Trophoblast cell (in vitro differentiated cells and primary cell): ENCODE data around the gene GNAL.
A peak's percentile ranks its signal among the peaks of the same experiment; 100 is the strongest.

Experiments used
- DNase-seq, 2 donors: peaks; one replicate each; pipeline ENCODE4 v3.0.0-alpha.2; 2016
- H2AFZ ChIP-seq: 2 replicates; pipeline ENCODE4 v1.6.1; 2013; ENCODE audit warnings: low read length, moderate library complexity, mild to moderate bottlenecking; ENCODE audit not compliant: insufficient read depth, poor library complexity
- H2AK5ac ChIP-seq: 2 replicates; pipeline ENCODE4 v1.6.1; 2013; ENCODE audit warnings: mild to moderate bottlenecking, low read length
- H2BK120ac ChIP-seq: 2 replicates; pipeline ENCODE4 v1.6.1; 2013; ENCODE audit warnings: low read length, mild to moderate bottlenecking, moderate library complexity; ENCODE audit not compliant: insufficient read depth, poor library complexity
- H2BK12ac ChIP-seq: 2 replicates; pipeline ENCODE4 v1.6.1; 2013; ENCODE audit warnings: mild to moderate bottlenecking, low read length, moderate library complexity
- H2BK5ac ChIP-seq: 2 replicates; pipeline ENCODE4 v1.6.1; 2013; ENCODE audit warnings: low read length, low read depth, moderate library complexity, mild to moderate bottlenecking; ENCODE audit not compliant: poor library complexity
- H3K14ac ChIP-seq: 2 replicates; pipeline ENCODE4 v1.6.1; 2013; ENCODE audit warnings: mild to moderate bottlenecking, low read length
- H3K18ac ChIP-seq: 2 replicates; pipeline ENCODE4 v1.6.1; 2013; ENCODE audit warnings: mild to moderate bottlenecking, low read length
- H3K23ac ChIP-seq: 2 replicates; pipeline ENCODE4 v1.6.1; 2013; ENCODE audit warnings: low read length
- H3K27ac ChIP-seq: 2 replicates; pipeline ENCODE4 v1.5.1; 2013; ENCODE audit warnings: low read depth, mild to moderate bottlenecking, inconsistent platforms, low read length, moderate library complexity
- H3K27me3 ChIP-seq: 2 replicates; pipeline ENCODE4 v1.6.1; 2013; ENCODE audit warnings: inconsistent platforms, mild to moderate bottlenecking, low read length, moderate library complexity; ENCODE audit not compliant: insufficient read depth
- H3K36me3 ChIP-seq, 2 experiments: 1 replicate in 1 of 2; 2 replicates in 1 of 2; pipeline ENCODE4 v1.6.1; 2013; ENCODE audit warnings: low read length in 2 of 2, mild to moderate bottlenecking in 2 of 2, moderate library complexity in 1 of 2; ENCODE audit not compliant: insufficient read depth in 2 of 2, control insufficient read depth in 1 of 2
- H3K4ac ChIP-seq: 2 replicates; pipeline ENCODE4 v1.6.1; 2013; ENCODE audit warnings: low read depth, mild to moderate bottlenecking, low read length, moderate library complexity
- H3K4me1 ChIP-seq, 2 experiments: 1 replicate in 1 of 2; 2 replicates in 1 of 2; pipeline ENCODE4 v1.6.1; 2013; ENCODE audit warnings: low read length in 2 of 2, mild to moderate bottlenecking in 2 of 2, moderate library complexity in 1 of 2; ENCODE audit not compliant: insufficient read depth in 2 of 2, control insufficient read depth in 1 of 2
- H3K4me2 ChIP-seq: 2 replicates; pipeline ENCODE4 v1.6.1; 2013; ENCODE audit warnings: inconsistent platforms, mild to moderate bottlenecking, low read length, moderate library complexity
- H3K4me3 ChIP-seq: 2 replicates; pipeline ENCODE4 v1.5.1; 2013; ENCODE audit warnings: mild to moderate bottlenecking, low read depth, low read length, inconsistent platforms
- H3K79me1 ChIP-seq: one replicate; pipeline ENCODE4 v1.6.1; 2013; ENCODE audit warnings: low read length
- H3K79me2 ChIP-seq: 2 replicates; pipeline ENCODE4 v1.6.1; 2013; ENCODE audit warnings: low read length, mild to moderate bottlenecking; ENCODE audit not compliant: control insufficient read depth, insufficient read depth, poor library complexity
- H3K9ac ChIP-seq: 2 replicates; pipeline ENCODE4 v1.6.1; 2013; ENCODE audit warnings: mild to moderate bottlenecking, low read length
- H3K9me3 ChIP-seq: 2 replicates; pipeline ENCODE4 v1.6.1; 2013; ENCODE audit warnings: low read depth, mild to moderate bottlenecking, control low read depth, inconsistent platforms, low read length; ENCODE audit not compliant: insufficient read depth
- H4K12ac ChIP-seq: 2 replicates; pipeline ENCODE4 v1.6.1; 2013; ENCODE audit warnings: low read depth, mild to moderate bottlenecking, low read length, moderate library complexity
- H4K8ac ChIP-seq: 2 replicates; pipeline ENCODE4 v1.6.1; 2013; ENCODE audit warnings: low read depth, mild to moderate bottlenecking, low read length, moderate library complexity
- H4K91ac ChIP-seq: one replicate; pipeline ENCODE4 v1.6.1; 2013; ENCODE audit warnings: low read depth, mild to moderate bottlenecking, low read length, moderate library complexity
- WGBS: extraction: QIAGEN DNeasy Blood & Tissue Kit; methylation state at CpG from one replicate; pipeline ENCODE4 v1.1.7; 2013; ENCODE audit warnings: missing lambda C conversion rate; ENCODE audit not compliant: insufficient read length, insufficient coverage; ENCODE audit errors: extremely low coverage; 5-methylcytosine and 5-hydroxymethylcytosine counted together

GNAL gene

GRCh38 chr18:11802586-11802985 lies 113.5 kb downstream of the GNAL start:
- no peaks in the 10 kb centered on the region for H3K27me3 ChIP-seq
- no peak overlapping the region for H2AK5ac ChIP-seq
- H3K4me1 ChIP-seq, result peaks cover under 1 to 3% of the 10 kb centered on the region in 2 experiments
- no peak overlapping the region for H4K8ac ChIP-seq
- no peaks in the 10 kb centered on the region for H3K79me1 ChIP-seq
- H4K12ac ChIP-seq, result no peak overlapping the region
- DNase-seq, result no peak
- no peak overlapping the region for H3K27ac ChIP-seq
- no peak overlapping the region for H2BK5ac ChIP-seq
- no peak overlapping the region for H3K14ac ChIP-seq
- no peak overlapping the region for H3K4me2 ChIP-seq
- H3K4ac ChIP-seq, result no peak overlapping the region
- H3K9me3 ChIP-seq, result no peaks in the 10 kb centered on the region
- H2AFZ ChIP-seq, result no peak overlapping the region
- H3K23ac ChIP-seq, result no peak overlapping the region
- H3K4me3 ChIP-seq, result no peak overlapping the region
- H3K9ac ChIP-seq, result no peak overlapping the region
- no CpG with 5 or more reads among the region's 10 CpGs for WGBS
- no peak overlapping the region for H2BK120ac ChIP-seq
- H4K91ac ChIP-seq, result no peak overlapping the region
- no peaks in the 10 kb centered on the region for H3K79me2 ChIP-seq
- no peaks in the 10 kb centered on the region for H3K36me3 ChIP-seq
- H3K18ac ChIP-seq, result no peak overlapping the region
- H2BK12ac ChIP-seq, result no peak overlapping the region

- H3K4me3 ChIP-seq, result no peak overlapping the region
- WGBS, result no CpG with 5 or more reads among the region's 7 CpGs
Observed at GRCh38 chr18:11807233-11807632, 118.2 kb downstream of the GNAL start.

GRCh38 chr18:11808001-11808855 lies 119.2 kb downstream of the GNAL start:
- no peak overlapping the region for H3K23ac ChIP-seq
- no peak overlapping the region for H3K4me2 ChIP-seq
- H2BK12ac ChIP-seq, result no peak overlapping the region
- H4K12ac ChIP-seq, result no peak overlapping the region
- H2AK5ac ChIP-seq, result no peak overlapping the region
- H3K27ac ChIP-seq, result no peak overlapping the region
- no peak overlapping the region for H3K4ac ChIP-seq
- no peaks in the 10 kb centered on the region for H3K79me1 ChIP-seq
- no peak overlapping the region for H4K8ac ChIP-seq
- no peak overlapping the region for H2AFZ ChIP-seq
- H3K18ac ChIP-seq, result no peak overlapping the region
- peaks cover 3 to 8% of the 10 kb centered on the region in 2 experiments for H3K4me1 ChIP-seq
- H3K36me3 ChIP-seq, result no peaks in the 10 kb centered on the region
- H3K79me2 ChIP-seq, result no peaks in the 10 kb centered on the region
- DNase-seq, result peak; percentile 76 to 89
- WGBS, result no CpG with 5 or more reads among the region's 11 CpGs
- H4K91ac ChIP-seq, result no peak overlapping the region
- no peak overlapping the region for H3K4me3 ChIP-seq
- H2BK120ac ChIP-seq, result no peak overlapping the region
- no peak overlapping the region for H3K14ac ChIP-seq
- H2BK5ac ChIP-seq, result no peak overlapping the region
- no peak overlapping the region for H3K9ac ChIP-seq
- no peaks in the 10 kb centered on the region for H3K27me3 ChIP-seq
- no peaks in the 10 kb centered on the region for H3K9me3 ChIP-seq

More at GRCh38 chr18:11807233-11807632, 118.2 kb downstream of the GNAL start:
- Histone ChIP-seq H3K27me3 (no peaks in the 10 kb centered on the region), H4K8ac (no peak overlapping the region), H3K79me2 (no peaks in the 10 kb centered on the region), H4K91ac (no peak overlapping the region), H3K4me2 (no peak overlapping the region), H2BK120ac (no peak overlapping the region), H3K9me3 (no peaks in the 10 kb centered on the region), H3K79me1 (no peaks in the 10 kb centered on the region), H3K9ac (no peak overlapping the region), H2AFZ (no peak overlapping the region), H4K12ac (no peak overlapping the region), H3K18ac (no peak overlapping the region), H2BK12ac (no peak overlapping the region), H3K23ac (no peak overlapping the region), H2AK5ac (no peak overlapping the region), H2BK5ac (no peak overlapping the region), H3K4me1 (peaks cover 3 to 8% of the 10 kb centered on the region in 2 experiments), H3K4ac (no peak overlapping the region), H3K36me3 (no peaks in the 10 kb centered on the region), H3K14ac (no peak overlapping the region), H3K27ac (no peak overlapping the region)
- DNase-seq, result peak; percentile 13 to 59

- H2AFZ ChIP-seq, result no peak overlapping the region
- no peak overlapping the region for H2BK120ac ChIP-seq
- no peaks in the 10 kb centered on the region for H3K36me3 ChIP-seq
- no peak overlapping the region for H4K91ac ChIP-seq
- H3K23ac ChIP-seq, result no peak overlapping the region
- H3K79me1 ChIP-seq, result no peaks in the 10 kb centered on the region
- no peaks in the 10 kb centered on the region for H3K27me3 ChIP-seq
- no peaks in the 10 kb centered on the region for H3K9me3 ChIP-seq
- no peak overlapping the region for H2BK12ac ChIP-seq
- no peak overlapping the region for H3K18ac ChIP-seq
- peaks cover 3 to 8% of the 10 kb centered on the region in 2 experiments for H3K4me1 ChIP-seq
- no CpG with 5 or more reads among the region's 6 CpGs for WGBS
- H3K4me3 ChIP-seq, result no peak overlapping the region
- H4K12ac ChIP-seq, result no peak overlapping the region
- no peak overlapping the region for H3K4me2 ChIP-seq
- H2AK5ac ChIP-seq, result no peak overlapping the region
- H3K79me2 ChIP-seq, result no peaks in the 10 kb centered on the region
- no peak overlapping the region for H3K9ac ChIP-seq
- no peak for DNase-seq
- no peak overlapping the region for H2BK5ac ChIP-seq
- no peak overlapping the region for H3K14ac ChIP-seq
- H3K4ac ChIP-seq, result no peak overlapping the region
- H3K27ac ChIP-seq, result no peak overlapping the region
- no peak overlapping the region for H4K8ac ChIP-seq
Observed at GRCh38 chr18:11809895-11810294, 120.8 kb downstream of the GNAL start.
